Activated naive CD4-positive, alpha-beta T cell treated with anti-CD3 and anti-CD28 coated beads, Interleukin-2, amount 50 U/mL, for 24 hours (primary cell): ENCODE results near the gene EYS.
"Not testable (repeated sequence)": the region's sequence is repeated elsewhere in the genome, so short reads cannot be mapped to it uniquely, and the experiment has no call there.

Source experiments
- H3K27ac Mint-ChIP-seq: one replicate; pipeline ENCODE4 v1.8.0; 2021; ENCODE audit warnings: mild to moderate bottlenecking, mixed read lengths
- H3K27me3 Mint-ChIP-seq: one replicate; pipeline ENCODE4 v1.8.0; 2021; ENCODE audit warnings: mixed read lengths
- H3K36me3 Mint-ChIP-seq: one replicate; pipeline ENCODE4 v1.8.0; 2021; ENCODE audit warnings: mixed read lengths
- H3K4me1 Mint-ChIP-seq: one replicate; pipeline ENCODE4 v1.8.0; 2021; ENCODE audit warnings: mixed read lengths
- H3K4me3 Mint-ChIP-seq: one replicate; pipeline ENCODE4 v1.8.0; 2021; ENCODE audit warnings: mild to moderate bottlenecking, mixed read lengths
- H3K9me3 Mint-ChIP-seq: one replicate; pipeline ENCODE4 v1.8.0; 2021; ENCODE audit warnings: mixed read lengths

EYS gene

DNA sequence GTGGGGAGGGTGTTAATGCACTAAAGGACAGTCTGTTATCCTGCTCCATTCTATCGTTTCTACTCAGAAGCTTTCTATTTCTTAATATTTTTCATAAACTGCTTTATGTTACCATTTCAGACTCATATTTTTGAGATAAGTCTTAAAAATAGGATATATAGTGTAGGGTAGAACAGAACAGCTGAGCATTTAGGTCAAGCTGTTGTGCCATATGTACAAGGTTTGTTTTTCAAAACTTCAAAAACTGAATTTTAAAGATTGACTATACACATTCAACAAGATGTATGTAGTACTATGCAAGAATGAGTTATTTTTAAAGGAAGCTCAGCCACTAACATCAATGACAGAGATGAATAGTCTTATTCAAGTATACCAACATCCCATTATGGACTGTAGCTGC lies 1634.3 kb downstream of the EYS start:
- H3K9me3 Mint-ChIP-seq: peaks cover 5% of the 10 kb centered on the region
- no peak overlapping the region for H3K27ac Mint-ChIP-seq
- H3K4me1 Mint-ChIP-seq: no peaks in the 10 kb centered on the region
- no peak overlapping the region for H3K4me3 Mint-ChIP-seq
- H3K36me3 Mint-ChIP-seq: no peaks in the 10 kb centered on the region
- no peaks in the 10 kb centered on the region for H3K27me3 Mint-ChIP-seq

- no peak overlapping the region for H3K27ac Mint-ChIP-seq
- H3K36me3 Mint-ChIP-seq: no peaks in the 10 kb centered on the region
- no peak overlapping the region for H3K4me3 Mint-ChIP-seq
- no peaks in the 10 kb centered on the region for H3K4me1 Mint-ChIP-seq
- H3K27me3 Mint-ChIP-seq: no peaks in the 10 kb centered on the region
- H3K9me3 Mint-ChIP-seq: peaks cover 4% of the 10 kb centered on the region
These were observed 1642.1 kb downstream of the EYS start for GRCh38 chr6:64064919-64065318.

DNA sequence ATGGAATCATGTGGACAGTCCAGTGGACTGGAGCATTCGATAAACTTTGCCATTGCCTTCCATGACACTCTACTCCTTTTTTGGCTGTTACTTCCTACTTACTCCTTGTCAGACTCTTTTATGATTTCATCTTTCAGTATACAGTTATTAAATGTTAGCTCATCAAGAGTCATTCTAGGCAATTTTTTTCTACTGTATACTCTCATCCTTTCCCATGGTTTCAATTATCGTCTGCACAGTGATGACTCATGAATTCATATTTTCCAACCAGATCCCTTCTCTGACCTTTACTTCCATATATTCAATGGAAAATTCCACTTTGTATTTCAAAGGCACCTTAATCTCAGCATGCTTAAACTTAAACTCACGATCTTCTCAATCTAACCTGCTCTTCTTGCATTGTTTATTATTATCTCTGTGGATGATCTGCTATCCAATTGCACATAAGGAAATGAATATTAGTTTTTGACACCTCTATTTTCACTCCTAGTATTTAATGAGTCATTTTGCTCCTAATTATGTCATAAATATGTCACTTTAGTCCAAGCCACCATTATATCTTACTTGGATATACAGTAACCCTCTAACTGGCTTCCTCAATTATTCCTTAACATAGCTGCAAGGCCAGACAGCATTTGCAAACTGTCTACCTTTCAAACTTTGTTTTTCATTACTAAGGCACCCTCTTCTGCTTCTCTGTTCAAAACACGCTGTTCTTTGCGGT lies 1643.9 kb downstream of the EYS start:
- Mint-ChIP-seq H3K36me3 (no peaks in the 10 kb centered on the region), H3K4me3 (no peak overlapping the region), H3K27ac (no peak overlapping the region)

GRCh38 chr6:64054861-64055260 lies 1652.2 kb downstream of the EYS start:
- no peak overlapping the region for H3K27ac Mint-ChIP-seq
- no peaks in the 10 kb centered on the region for H3K36me3 Mint-ChIP-seq
- peaks cover 4% of the 10 kb centered on the region for H3K9me3 Mint-ChIP-seq
- H3K27me3 Mint-ChIP-seq: no peaks in the 10 kb centered on the region
- no peak overlapping the region for H3K4me3 Mint-ChIP-seq
- no peaks in the 10 kb centered on the region for H3K4me1 Mint-ChIP-seq

More for the DNA sequence above, 1643.9 kb downstream of the EYS start:
- no peaks in the 10 kb centered on the region for H3K27me3 Mint-ChIP-seq
- peaks cover 8% of the 10 kb centered on the region for H3K9me3 Mint-ChIP-seq
- H3K4me1 Mint-ChIP-seq: no peaks in the 10 kb centered on the region

DNA sequence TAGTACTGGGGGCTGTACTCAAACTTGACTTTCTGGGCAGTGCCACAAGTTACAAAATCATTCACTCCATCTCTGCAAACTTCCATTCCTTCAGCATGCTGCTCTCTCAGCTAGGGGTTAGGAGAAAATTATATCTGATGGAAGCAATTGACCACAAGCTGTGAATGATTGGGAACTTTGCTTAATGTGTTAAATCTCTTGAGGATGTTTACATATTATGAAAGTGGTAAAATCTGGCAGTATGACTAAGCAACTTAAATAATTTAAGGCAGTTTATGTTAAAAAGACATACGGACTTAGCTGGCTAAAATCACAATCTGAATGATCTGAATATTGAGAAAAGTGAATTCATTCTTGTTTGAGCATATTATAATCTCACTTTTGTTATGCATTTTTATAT lies 1656.4 kb downstream of the EYS start:
- Mint-ChIP-seq H3K27me3 (no peaks in the 10 kb centered on the region), H3K36me3 (no peaks in the 10 kb centered on the region), H3K4me1 (no peaks in the 10 kb centered on the region), H3K9me3 (no peaks in the 10 kb centered on the region), H3K27ac (no peak overlapping the region), H3K4me3 (no peak overlapping the region)

GRCh38 chr6:64049736-64050135 lies 1657.3 kb downstream of the EYS start:
- no peaks in the 10 kb centered on the region for H3K9me3 Mint-ChIP-seq
- H3K27ac Mint-ChIP-seq: no peak overlapping the region
- no peaks in the 10 kb centered on the region for H3K4me1 Mint-ChIP-seq
- H3K36me3 Mint-ChIP-seq: no peaks in the 10 kb centered on the region
- no peak overlapping the region for H3K4me3 Mint-ChIP-seq
- no peaks in the 10 kb centered on the region for H3K27me3 Mint-ChIP-seq

DNA sequence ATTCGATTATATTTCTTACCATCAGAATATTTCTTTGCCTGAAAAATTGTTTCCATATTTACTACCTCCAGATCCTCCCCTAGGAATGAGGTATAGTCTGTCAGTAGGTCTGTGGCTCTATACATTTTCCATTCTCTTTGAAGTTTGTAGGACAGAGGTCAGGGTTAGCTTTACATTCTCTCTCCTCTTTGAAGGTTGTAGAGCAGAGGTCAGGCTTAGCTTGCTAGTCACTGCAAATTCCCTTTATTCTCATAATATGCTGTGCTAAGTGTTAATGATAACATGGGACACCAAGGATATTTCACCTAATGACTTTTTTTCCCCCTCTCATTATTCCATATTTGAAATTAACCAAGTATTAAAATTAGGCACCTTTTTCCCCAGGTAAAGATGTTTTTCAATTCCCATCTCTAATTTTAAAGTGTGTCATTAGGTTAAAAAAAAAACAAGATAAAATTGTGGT lies 1660.2 kb downstream of the EYS start:
- no peaks in the 10 kb centered on the region for H3K36me3 Mint-ChIP-seq
- no peaks in the 10 kb centered on the region for H3K4me1 Mint-ChIP-seq
- H3K27ac Mint-ChIP-seq: no peak overlapping the region
- no peak overlapping the region for H3K4me3 Mint-ChIP-seq
- H3K27me3 Mint-ChIP-seq: no peaks in the 10 kb centered on the region
- H3K9me3 Mint-ChIP-seq: no peaks in the 10 kb centered on the region

- no peak overlapping the region for H3K27ac Mint-ChIP-seq
- no peaks in the 10 kb centered on the region for H3K9me3 Mint-ChIP-seq
- no peaks in the 10 kb centered on the region for H3K36me3 Mint-ChIP-seq
These were observed 1665.7 kb downstream of the EYS start for GRCh38 chr6:64041373-64041772.

GRCh38 chr6:64040113-64040512 lies 1666.9 kb downstream of the EYS start:
- Mint-ChIP-seq H3K36me3 (no peaks in the 10 kb centered on the region), H3K4me3 (no peak overlapping the region), H3K27me3 (no peaks in the 10 kb centered on the region)

More at GRCh38 chr6:64041373-64041772, 1665.7 kb downstream of the EYS start:
- H3K27me3 Mint-ChIP-seq: no peaks in the 10 kb centered on the region
- H3K4me1 Mint-ChIP-seq: no peaks in the 10 kb centered on the region
- H3K4me3 Mint-ChIP-seq: no peak overlapping the region

GRCh38 chr6:64037427-64037826 lies 1669.6 kb downstream of the EYS start:
- no peaks in the 10 kb centered on the region for H3K36me3 Mint-ChIP-seq

More at GRCh38 chr6:64040113-64040512, 1666.9 kb downstream of the EYS start:
- Mint-ChIP-seq H3K4me1 (no peaks in the 10 kb centered on the region), H3K27ac (no peak overlapping the region), H3K9me3 (no peaks in the 10 kb centered on the region)

DNA sequence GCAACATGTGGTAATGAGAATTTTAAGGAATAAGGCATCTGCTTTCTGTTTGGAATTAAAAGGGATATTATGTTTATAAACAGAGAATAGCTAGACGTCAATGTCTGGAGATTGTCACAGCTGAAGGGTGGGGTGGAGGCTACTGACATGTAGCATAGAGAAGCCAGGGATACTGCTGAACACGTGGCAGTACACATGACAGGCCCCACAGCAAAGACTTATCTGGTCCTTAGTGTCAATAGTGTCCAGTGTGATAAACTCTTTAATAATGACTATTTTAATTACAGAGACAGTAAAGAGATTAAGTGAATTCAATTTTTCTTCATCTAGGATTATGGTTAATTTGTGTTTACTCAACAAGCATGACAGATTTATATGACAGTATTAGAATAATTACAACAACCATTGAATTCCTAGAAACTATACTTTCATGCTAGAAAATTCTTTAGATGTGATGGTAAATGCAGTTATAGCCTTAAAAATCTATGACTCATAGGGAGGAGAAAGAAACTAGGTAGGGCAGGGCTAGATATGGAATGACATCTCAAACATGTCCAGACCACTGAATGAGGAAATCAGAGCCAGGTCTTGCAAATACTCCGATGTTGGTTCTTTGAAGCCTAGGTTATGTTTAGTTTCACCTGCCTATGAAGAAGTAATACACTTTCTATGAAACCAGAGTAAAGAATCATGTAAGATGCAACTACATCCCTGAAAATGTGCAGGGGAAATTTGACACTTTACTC lies 1671.9 kb downstream of the EYS start:
- no peak overlapping the region for H3K4me3 Mint-ChIP-seq
- no peaks in the 10 kb centered on the region for H3K27me3 Mint-ChIP-seq
- no peaks in the 10 kb centered on the region for H3K36me3 Mint-ChIP-seq
- no peaks in the 10 kb centered on the region for H3K9me3 Mint-ChIP-seq
- no peaks in the 10 kb centered on the region for H3K4me1 Mint-ChIP-seq
- H3K27ac Mint-ChIP-seq: no peak overlapping the region

More at GRCh38 chr6:64037427-64037826, 1669.6 kb downstream of the EYS start:
- Mint-ChIP-seq H3K4me3 (no peak overlapping the region), H3K4me1 (no peaks in the 10 kb centered on the region), H3K27ac (no peak overlapping the region), H3K27me3 (no peaks in the 10 kb centered on the region), H3K9me3 (no peaks in the 10 kb centered on the region)

GRCh38 chr6:64034291-64034690 lies 1672.7 kb downstream of the EYS start:
- H3K27me3 Mint-ChIP-seq: no peaks in the 10 kb centered on the region
- no peak overlapping the region for H3K27ac Mint-ChIP-seq
- no peaks in the 10 kb centered on the region for H3K4me1 Mint-ChIP-seq
- no peak overlapping the region for H3K4me3 Mint-ChIP-seq
- no peaks in the 10 kb centered on the region for H3K36me3 Mint-ChIP-seq
- no peaks in the 10 kb centered on the region for H3K9me3 Mint-ChIP-seq

GRCh38 chr6:64030950-64031618 lies 1675.9 kb downstream of the EYS start:
- H3K4me1 Mint-ChIP-seq, H3K4me3 Mint-ChIP-seq, H3K9me3 Mint-ChIP-seq, H3K27me3 Mint-ChIP-seq, H3K27ac Mint-ChIP-seq, H3K36me3 Mint-ChIP-seq: not testable (repeated sequence)

DNA sequence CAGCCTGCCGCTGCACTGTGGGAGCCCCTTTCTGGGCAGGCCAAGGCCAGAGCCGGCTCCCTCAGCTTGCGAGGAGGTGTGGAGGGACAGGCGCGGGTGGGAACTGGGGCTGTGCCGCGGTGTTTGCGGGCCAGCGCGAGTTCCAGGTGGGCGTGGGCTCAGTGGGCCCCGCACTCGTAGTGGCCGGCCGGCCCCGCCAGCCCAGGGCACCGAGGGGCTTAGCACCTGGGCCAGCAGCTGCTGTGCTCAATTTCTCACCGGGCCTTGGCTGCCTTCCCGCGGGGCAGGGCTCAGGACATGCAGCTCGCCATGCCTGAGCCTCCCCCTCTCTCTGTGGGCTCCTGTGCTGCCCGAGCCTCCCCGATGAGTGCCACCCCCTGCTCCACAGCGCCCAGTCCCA lies 1683.3 kb downstream of the EYS start:
- Mint-ChIP-seq H3K27me3 (no peaks in the 10 kb centered on the region), H3K36me3 (no peaks in the 10 kb centered on the region), H3K4me3 (no peak overlapping the region), H3K9me3 (no peaks in the 10 kb centered on the region), H3K27ac (no peak overlapping the region), H3K4me1 (no peaks in the 10 kb centered on the region)

DNA sequence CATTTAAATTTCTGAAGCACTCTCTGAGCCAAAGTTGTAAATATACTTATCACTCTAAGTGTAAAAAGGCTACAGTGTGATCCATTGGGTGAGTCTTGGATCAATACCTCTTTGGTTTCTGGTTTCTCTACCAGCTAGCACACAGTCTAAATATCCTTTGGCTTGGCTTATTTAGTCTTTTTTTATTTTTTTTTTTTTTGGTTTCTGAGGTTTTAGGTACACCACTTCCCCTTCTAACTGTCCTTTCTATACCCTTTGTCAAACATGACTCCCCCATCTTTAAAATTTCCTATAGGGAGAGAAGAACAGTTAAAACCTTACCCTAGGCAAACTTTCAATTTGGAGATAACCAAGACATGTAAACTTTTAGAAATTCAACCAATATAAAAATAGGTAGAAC lies 1692.4 kb downstream of the EYS start:
- Mint-ChIP-seq H3K4me1 (no peaks in the 10 kb centered on the region), H3K4me3 (no peak overlapping the region), H3K27me3 (no peaks in the 10 kb centered on the region), H3K9me3 (peaks cover 3% of the 10 kb centered on the region), H3K36me3 (no peaks in the 10 kb centered on the region), H3K27ac (no peak overlapping the region)

GRCh38 chr6:64013011-64013410 lies 1694.0 kb downstream of the EYS start:
- H3K36me3 Mint-ChIP-seq: no peaks in the 10 kb centered on the region
- no peaks in the 10 kb centered on the region for H3K4me1 Mint-ChIP-seq
- H3K27me3 Mint-ChIP-seq: no peaks in the 10 kb centered on the region
- H3K4me3 Mint-ChIP-seq: no peak overlapping the region
- peaks cover 5% of the 10 kb centered on the region for H3K9me3 Mint-ChIP-seq
- no peak overlapping the region for H3K27ac Mint-ChIP-seq
